SU-DHL-6 (cell line): ENCODE data around the gene HERC4.

ENCODE experiments used
- CTCF ChIP-seq: fragments of 200-600 bp; sonication (generic); IDR thresholded peaks from one replicate; pipeline ENCODE4 v1.5.1; 2017; ENCODE audit warnings: antibody characterized with exemption, mild to moderate bottlenecking, low read length, moderate library complexity; ENCODE audit not compliant: insufficient read depth, poor library complexity, severe bottlenecking
- EZH2phosphoT487 ChIP-seq: fragments of 200-600 bp; sonication (generic), shearing (Covaris generic); conservative IDR thresholded peaks from 2 replicates; pipeline ENCODE4 v1.6.1; 2018; ENCODE audit warnings: mild to moderate bottlenecking, antibody characterized with exemption, low read length, moderate library complexity, mixed read lengths

- TF ChIP-seq CTCF (no peak), EZH2phosphoT487 (no peak)
Observed at GRCh38 chr10:68096913-68097516, 21.9 kb upstream of the HERC4 start.
